Fibroblast of villous mesenchyme (primary cell): ENCODE measurements around the gene EVA1A. TPM values are rescaled to one million over a fixed set of nuclear protein-coding genes. Genes with fewer than 3 reads are reported as not detected.

Source experiments
- DNase-seq: peaks from one replicate; pipeline ENCODE4 v3.0.0-alpha.2; 2010; ENCODE audit warnings: low read depth
- H3K4me3 ChIP-seq: 2 replicates; pipeline ENCODE4 v1.5.1; 2011; ENCODE audit warnings: low read depth, mild to moderate bottlenecking, low read length
- total RNA-seq: library from RNA; depleted of rRNA; stranded (reverse); fragments of >200 nt; gene quantifications from 2 replicates; pipeline ENCODE4 v1.2.3, GENCODE V29; 2012
- TF ChIP-seq, protein P1 (sequence below): IDR thresholded peaks from 2 replicates; pipeline ENCODE4 v1.5.1; 2012; ENCODE audit warnings: low read depth, mild to moderate bottlenecking, low read length; ENCODE audit not compliant: insufficient read depth

The EVA1A gene
- total RNA-seq, 1 donor = 44.9 TPM

DNA sequence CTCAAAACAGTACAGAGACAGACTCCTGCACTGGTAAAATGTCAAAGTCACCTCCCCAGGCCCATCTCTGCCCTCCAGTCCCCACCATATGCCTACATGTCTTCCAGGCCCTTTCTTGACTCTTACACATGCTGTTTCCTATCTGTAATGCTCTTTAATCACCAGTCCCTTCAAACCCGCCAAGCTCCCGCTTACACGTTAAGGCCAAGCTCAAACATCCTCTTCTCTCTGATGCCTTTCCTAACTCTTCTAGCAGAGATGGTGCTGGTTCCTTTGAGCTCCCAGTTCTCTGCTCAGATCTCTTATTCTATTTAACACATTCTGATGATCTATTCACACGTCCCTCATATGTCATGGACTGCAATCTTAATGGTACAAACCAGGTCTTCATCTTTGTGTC, 5.0 kb downstream of the EVA1A start:
- TF ChIP-seq, protein P1, sequence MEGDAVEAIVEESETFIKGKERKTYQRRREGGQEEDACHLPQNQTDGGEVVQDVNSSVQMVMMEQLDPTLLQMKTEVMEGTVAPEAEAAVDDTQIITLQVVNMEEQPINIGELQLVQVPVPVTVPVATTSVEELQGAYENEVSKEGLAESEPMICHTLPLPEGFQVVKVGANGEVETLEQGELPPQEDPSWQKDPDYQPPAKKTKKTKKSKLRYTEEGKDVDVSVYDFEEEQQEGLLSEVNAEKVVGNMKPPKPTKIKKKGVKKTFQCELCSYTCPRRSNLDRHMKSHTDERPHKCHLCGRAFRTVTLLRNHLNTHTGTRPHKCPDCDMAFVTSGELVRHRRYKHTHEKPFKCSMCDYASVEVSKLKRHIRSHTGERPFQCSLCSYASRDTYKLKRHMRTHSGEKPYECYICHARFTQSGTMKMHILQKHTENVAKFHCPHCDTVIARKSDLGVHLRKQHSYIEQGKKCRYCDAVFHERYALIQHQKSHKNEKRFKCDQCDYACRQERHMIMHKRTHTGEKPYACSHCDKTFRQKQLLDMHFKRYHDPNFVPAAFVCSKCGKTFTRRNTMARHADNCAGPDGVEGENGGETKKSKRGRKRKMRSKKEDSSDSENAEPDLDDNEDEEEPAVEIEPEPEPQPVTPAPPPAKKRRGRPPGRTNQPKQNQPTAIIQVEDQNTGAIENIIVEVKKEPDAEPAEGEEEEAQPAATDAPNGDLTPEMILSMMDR = no peak
- H3K4me3 ChIP-seq = no peak overlapping the region
- no peak for DNase-seq

GRCh38 chr2:75553935-75554531, 6.7 kb downstream of the EVA1A start:
- TF ChIP-seq, protein P1 = no peak
- H3K4me3 ChIP-seq = no peak overlapping the region
- DNase-seq = no peak

- TF ChIP-seq, protein P1 = no peak
- no peak overlapping the region for H3K4me3 ChIP-seq
- no peak for DNase-seq
Measured at GRCh38 chr2:75552222-75552621, 8.5 kb downstream of the EVA1A start.

DNA sequence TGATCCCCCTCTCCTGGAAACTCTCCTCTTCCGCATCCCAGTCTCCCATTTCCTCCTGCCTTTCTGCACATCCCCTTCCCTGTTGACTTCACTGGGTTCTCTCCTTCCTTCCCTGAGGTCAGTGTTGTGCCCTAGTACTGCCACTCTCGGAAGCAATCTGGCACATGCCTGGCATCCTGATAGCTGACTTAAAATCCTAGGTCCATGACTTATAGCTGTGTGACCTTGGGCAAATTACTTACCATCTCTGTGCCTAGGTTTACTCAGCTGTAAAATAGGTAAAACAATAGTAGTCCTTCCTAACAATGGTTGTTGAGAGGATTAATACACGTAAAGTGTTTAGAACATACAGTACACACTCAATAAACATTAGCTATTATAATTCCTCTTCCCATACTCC, 9.3 kb downstream of the EVA1A start:
- no peak overlapping the region for H3K4me3 ChIP-seq
- TF ChIP-seq, protein P1 = no peak
- no peak for DNase-seq

DNA sequence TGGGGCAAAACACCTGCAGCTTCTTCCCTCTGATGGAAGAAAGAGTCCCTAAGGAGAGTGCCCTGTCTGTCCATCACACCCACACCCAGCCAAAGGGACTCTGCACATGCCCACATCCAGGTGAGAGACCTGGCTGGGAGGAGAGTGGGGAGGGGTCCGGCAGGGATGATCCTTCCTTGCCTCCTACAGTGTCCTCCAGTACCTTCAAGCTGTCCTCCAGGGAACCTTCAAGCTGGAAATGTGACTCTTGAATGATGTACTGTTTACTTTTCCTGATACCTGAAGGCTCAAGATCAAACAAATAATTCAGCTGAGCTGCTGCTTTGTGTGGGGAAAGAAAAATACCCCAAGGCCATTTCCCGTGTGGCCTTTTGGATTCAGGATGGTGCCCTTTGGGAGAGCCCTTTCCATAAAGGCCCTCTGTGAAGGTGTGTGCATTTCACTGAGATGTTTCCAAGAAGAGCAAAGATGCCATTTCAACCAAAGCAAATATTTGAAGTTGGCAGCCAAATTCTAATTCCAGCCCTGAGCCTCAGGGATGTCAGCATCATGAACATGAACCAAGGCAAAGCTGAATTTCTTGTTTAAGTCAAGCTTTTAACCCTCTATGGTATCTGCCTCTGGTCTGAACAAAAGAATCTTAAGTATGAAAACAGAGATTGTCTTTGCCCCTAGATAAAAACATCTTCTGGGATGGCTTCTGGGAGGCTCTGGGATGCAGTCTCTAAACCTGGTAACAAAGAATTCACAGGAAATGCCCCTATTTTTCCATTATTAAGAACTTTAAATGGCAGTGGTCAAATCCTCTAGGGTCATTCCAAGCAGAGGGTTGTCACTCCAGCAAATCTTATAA, 11.1 kb downstream of the EVA1A start:
- TF ChIP-seq, protein P1 = no peak
- no peak overlapping the region for H3K4me3 ChIP-seq
- no peak for DNase-seq

DNA sequence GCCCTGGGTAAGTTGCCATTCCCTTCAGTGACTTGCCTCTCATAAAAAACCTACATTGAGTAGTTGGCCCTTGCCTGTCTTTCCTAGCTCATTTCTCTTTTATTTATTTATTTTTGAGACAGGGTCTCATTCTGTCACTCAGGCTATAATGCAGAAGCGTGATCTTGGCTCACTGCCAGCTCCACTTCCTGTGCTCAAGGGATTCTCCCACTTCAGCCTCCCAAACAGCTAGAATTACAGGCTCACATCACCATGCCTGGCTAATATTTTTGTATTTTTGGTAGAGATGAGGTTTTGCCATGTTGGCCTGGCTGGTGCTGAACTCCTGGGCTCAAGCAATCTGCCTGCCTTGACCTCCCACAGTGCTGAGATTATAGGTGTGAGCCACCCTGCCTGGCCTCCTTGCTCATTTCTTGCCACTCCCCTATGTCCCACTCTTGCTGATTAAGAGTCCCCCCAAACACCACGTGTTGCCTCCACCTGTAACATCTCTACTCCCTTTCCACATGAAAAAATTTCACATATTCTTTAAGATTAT, 12.6 kb downstream of the EVA1A start:
- TF ChIP-seq, protein P1 = no peak
- no peak overlapping the region for H3K4me3 ChIP-seq
- peak; percentile 29 for DNase-seq
